ENCODE measurements around the gene CLEC3B.

- TF ChIP-seq POLR2AphosphoS5 (IDR thresholded peaks at IDR 0.05): no peak
- TF ChIP-seq CTCF (IDR thresholded peaks at IDR 0.05): no peak
- TF ChIP-seq POLR2A (IDR thresholded peaks at IDR 0.05): no peak
Measured at GRCh38 chr3:45082142-45082538, 56.0 kb downstream of the CLEC3B start.
